AG09319 (cell line): ENCODE measurements around the gene FRAS1.
"Not testable (repeated sequence)": the region's sequence is repeated elsewhere in the genome, so short reads cannot be mapped to it uniquely, and the experiment has no call there.

Source experiments
- DNase-seq: peaks from one replicate; pipeline ENCODE4 v3.0.0-alpha.2; 2010; ENCODE audit warnings: low read depth; ENCODE audit errors: extremely low read depth
- CTCF ChIP-seq: IDR thresholded peaks from 2 replicates; pipeline ENCODE4 v1.5.1; 2011; ENCODE audit warnings: low read depth, mild to moderate bottlenecking, inconsistent platforms, low read length, moderate library complexity

FRAS1 gene

GRCh38 chr4:78205591-78205990 is 148.5 kb downstream of the FRAS1 start:
- TF ChIP-seq CTCF: no peak
- no peak for DNase-seq

GRCh38 chr4:78207541-78207940 is 150.4 kb downstream of the FRAS1 start:
- TF ChIP-seq CTCF: no peak
- no peak for DNase-seq

GRCh38 chr4:78207951-78208350 is 150.8 kb downstream of the FRAS1 start:
- DNase-seq: no peak
- TF ChIP-seq CTCF: no peak

- DNase-seq: not testable (repeated sequence)
These were observed 151.8 kb downstream of the FRAS1 start for GRCh38 chr4:78208896-78209295.

GRCh38 chr4:78210694-78211410 is 153.7 kb downstream of the FRAS1 start:
- no peak for DNase-seq
- no peak for TF ChIP-seq CTCF

GRCh38 chr4:78213218-78213617 is 156.1 kb downstream of the FRAS1 start:
- no peak for DNase-seq

GRCh38 chr4:78214078-78214477 is 157.0 kb downstream of the FRAS1 start:
- no peak for DNase-seq
- no peak for TF ChIP-seq CTCF

More at GRCh38 chr4:78213218-78213617, 156.1 kb downstream of the FRAS1 start:
- TF ChIP-seq CTCF: no peak

- no peak for TF ChIP-seq CTCF
- no peak for DNase-seq
These were observed 160.4 kb downstream of the FRAS1 start for GRCh38 chr4:78217557-78217956.
